PC-3 (cell line): Measurements from ENCODE around the gene COG5.

Experiments
- EZH2 ChIP-seq: fragments of 300-600 bp; sonication (generic); IDR thresholded peaks from one replicate; pipeline ENCODE4 v1.6.1; 2017; ENCODE audit warnings: antibody characterized with exemption, mild to moderate bottlenecking, low read length; ENCODE audit not compliant: unreplicated experiment
- TF ChIP-seq, protein P1 (sequence below): fragments of 300-600 bp; sonication (generic); conservative IDR thresholded peaks from 2 replicates; pipeline ENCODE4 v1.5.1; 2017; ENCODE audit warnings: antibody characterized with exemption, low read depth, mild to moderate bottlenecking, low read length

DNA sequence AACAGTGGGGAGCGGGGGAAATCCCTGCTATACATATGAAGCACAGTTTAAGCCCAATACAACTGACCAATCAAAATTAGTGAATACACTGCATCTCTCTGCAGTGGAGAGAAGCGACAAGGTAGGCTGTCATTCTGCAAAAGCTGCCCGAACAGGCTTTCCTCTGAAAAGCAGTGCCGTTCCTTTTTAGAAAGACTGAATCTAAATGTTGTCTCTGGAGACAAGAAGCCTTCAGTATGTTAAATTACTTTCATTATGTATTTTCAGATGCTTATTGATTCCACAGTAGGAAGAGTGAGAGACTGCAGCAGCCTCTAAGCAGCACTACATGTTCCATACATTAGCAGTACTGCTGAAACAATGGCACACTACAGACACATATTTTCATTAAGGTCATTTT lies 93.8 kb downstream of the COG5 start, which contains the start of gene GPR22:
- TF ChIP-seq, protein P1, sequence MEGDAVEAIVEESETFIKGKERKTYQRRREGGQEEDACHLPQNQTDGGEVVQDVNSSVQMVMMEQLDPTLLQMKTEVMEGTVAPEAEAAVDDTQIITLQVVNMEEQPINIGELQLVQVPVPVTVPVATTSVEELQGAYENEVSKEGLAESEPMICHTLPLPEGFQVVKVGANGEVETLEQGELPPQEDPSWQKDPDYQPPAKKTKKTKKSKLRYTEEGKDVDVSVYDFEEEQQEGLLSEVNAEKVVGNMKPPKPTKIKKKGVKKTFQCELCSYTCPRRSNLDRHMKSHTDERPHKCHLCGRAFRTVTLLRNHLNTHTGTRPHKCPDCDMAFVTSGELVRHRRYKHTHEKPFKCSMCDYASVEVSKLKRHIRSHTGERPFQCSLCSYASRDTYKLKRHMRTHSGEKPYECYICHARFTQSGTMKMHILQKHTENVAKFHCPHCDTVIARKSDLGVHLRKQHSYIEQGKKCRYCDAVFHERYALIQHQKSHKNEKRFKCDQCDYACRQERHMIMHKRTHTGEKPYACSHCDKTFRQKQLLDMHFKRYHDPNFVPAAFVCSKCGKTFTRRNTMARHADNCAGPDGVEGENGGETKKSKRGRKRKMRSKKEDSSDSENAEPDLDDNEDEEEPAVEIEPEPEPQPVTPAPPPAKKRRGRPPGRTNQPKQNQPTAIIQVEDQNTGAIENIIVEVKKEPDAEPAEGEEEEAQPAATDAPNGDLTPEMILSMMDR: no peak
- TF ChIP-seq EZH2: no peak
